Hepatocyte (in vitro differentiated cells): ENCODE measurements around the gene PLPP7. TPM values are rescaled to one million over a fixed set of nuclear protein-coding genes. Genes with fewer than 3 reads are reported as not detected.
"Not testable (repeated sequence)": the region's sequence is repeated elsewhere in the genome, so short reads cannot be mapped to it uniquely, and the experiment has no call there.

Experiments used
- DNase-seq: peaks from one replicate; pipeline ENCODE4 v3.0.0-alpha.2; 2016; ENCODE audit warnings: low spot score
- H2AFZ ChIP-seq: fragments of 200-600 bp; sonication (generic); 2 replicates; pipeline ENCODE4 v1.6.0; 2016; ENCODE audit warnings: antibody characterized with exemption, mild to moderate bottlenecking
- H3K27ac ChIP-seq: fragments of 200-600 bp; sonication (generic); 2 replicates; pipeline ENCODE4 v1.5.1; 2016; ENCODE audit warnings: mild to moderate bottlenecking
- H3K27me3 ChIP-seq: fragments of 200-600 bp; sonication (generic); 2 replicates; pipeline ENCODE4 v1.6.1; 2016
- H3K36me3 ChIP-seq: fragments of 200-600 bp; sonication (generic); replicated peaks from 2 replicates; pipeline ENCODE4 v1.5.1; 2016; ENCODE audit warnings: low read depth; ENCODE audit not compliant: insufficient read depth
- H3K4me1 ChIP-seq: fragments of 200-600 bp; sonication (generic); 2 replicates; pipeline ENCODE4 v1.5.1; 2016; ENCODE audit warnings: mild to moderate bottlenecking, moderate library complexity; ENCODE audit not compliant: insufficient read depth
- H3K4me2 ChIP-seq: fragments of 200-600 bp; sonication (generic); 2 replicates; pipeline ENCODE4 v1.6.0; 2016
- H3K4me3 ChIP-seq: fragments of 200-600 bp; sonication (generic); 2 replicates; pipeline ENCODE4 v1.5.1; 2016; ENCODE audit warnings: mild to moderate bottlenecking
- H3K79me2 ChIP-seq: fragments of 200-600 bp; sonication (generic); 2 replicates; pipeline ENCODE4 v1.6.0; 2017; ENCODE audit warnings: mild to moderate bottlenecking
- H3K9me2 ChIP-seq: fragments of 200-600 bp; sonication (generic); replicated peaks from 2 replicates; pipeline ENCODE4 v1.6.0; 2017; ENCODE audit warnings: mild to moderate bottlenecking; ENCODE audit not compliant: insufficient read depth
- H3K9me3 ChIP-seq: fragments of 200-600 bp; sonication (generic); 2 replicates; pipeline ENCODE4 v1.5.1; 2016; ENCODE audit warnings: low read depth, mild to moderate bottlenecking
- H4K20me1 ChIP-seq: fragments of 200-600 bp; sonication (generic); 2 replicates; pipeline ENCODE4 v1.6.0; 2016; ENCODE audit warnings: mild to moderate bottlenecking; ENCODE audit not compliant: insufficient read depth, poor library complexity, severe bottlenecking
- CTCF ChIP-seq: fragments of 200-600 bp; sonication (generic); IDR thresholded peaks from 2 replicates; pipeline ENCODE4 v1.5.1; 2016; ENCODE audit warnings: antibody characterized with exemption, mild to moderate bottlenecking; ENCODE audit not compliant: poor library complexity
- EZH2 ChIP-seq: fragments of 200-600 bp; sonication (generic); IDR thresholded peaks from 2 replicates; pipeline ENCODE4 v1.6.1; 2016; ENCODE audit warnings: antibody characterized with exemption, mild to moderate bottlenecking, borderline replicate concordance
- EZH2phosphoT487 ChIP-seq: fragments of 200-600 bp; sonication (generic); IDR thresholded peaks from one replicate; pipeline ENCODE4 v1.6.1; 2018; ENCODE audit warnings: antibody characterized with exemption, mild to moderate bottlenecking, low read depth, moderate library complexity; ENCODE audit not compliant: unreplicated experiment, severe bottlenecking
- WGBS: methylation state at CpG from one replicate; pipeline ENCODE4 v1.1.6; 2016; ENCODE audit warnings: low lambda C conversion rate; ENCODE audit errors: missing lambda C conversion rate; 5-methylcytosine and 5-hydroxymethylcytosine counted together
- polyA plus RNA-seq: library from polyadenylated mRNA; unstranded; fragments of >200 nt; fragmentation: Nextera tagmentation; extraction: Ambion mirVana; gene quantifications from 2 replicates; pipeline ENCODE4 v1.2.1, GENCODE V29; 2016
- total RNA-seq: library from RNA; depleted of rRNA; stranded (reverse); fragments of >200 nt; gene quantifications from 2 replicates; pipeline ENCODE4 v1.2.3, GENCODE V29; 2014

The PLPP7 gene
- total and polyA plus RNA-seq, 2 experiments from 2014 or later, result 0.20 to 0.46 TPM

DNA sequence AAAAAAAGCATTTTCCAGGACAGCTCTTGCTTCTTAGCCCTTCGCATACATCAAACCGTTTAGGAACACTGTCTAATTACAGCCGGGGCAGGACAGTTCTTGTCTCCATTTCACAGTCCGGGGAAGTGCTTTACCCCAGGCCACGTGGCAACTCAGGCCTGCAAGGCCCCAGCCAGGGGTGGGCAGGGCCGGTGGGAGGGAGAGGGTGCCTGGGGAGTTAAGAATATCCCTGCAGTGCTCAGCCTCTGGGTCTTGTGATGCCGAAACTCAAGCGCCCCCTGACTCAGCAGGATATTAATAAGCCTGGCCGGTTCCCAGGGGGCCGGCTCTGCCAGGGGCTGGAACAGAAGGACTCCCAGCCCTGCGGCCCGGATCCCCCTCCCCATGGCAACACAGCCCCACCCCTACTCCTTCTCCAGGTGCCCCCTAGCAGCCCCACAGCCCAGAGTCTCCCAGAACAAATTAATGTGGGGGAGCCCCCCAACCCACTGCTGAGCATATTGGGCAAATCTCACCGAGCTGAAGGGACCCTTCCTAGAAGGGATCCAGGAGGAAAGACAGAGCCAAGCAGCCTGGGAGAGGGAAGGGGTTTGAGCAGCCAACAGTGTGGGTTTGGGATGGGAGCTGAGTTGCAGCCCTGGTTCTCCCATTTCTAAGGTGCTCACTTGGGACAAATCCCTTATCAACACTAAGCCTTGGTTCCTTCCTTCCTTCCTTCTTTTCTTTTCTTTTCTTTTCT is 45.3 kb downstream of the PLPP7 start:
- no peaks in the 10 kb centered on the region for H3K9me3 ChIP-seq
- no peaks in the 10 kb centered on the region for H3K79me2 ChIP-seq
- no peaks in the 10 kb centered on the region for H3K9me2 ChIP-seq
- DNase-seq, result peak; percentile 46
- no peak overlapping the region for H3K27ac ChIP-seq
- no peak overlapping the region for H2AFZ ChIP-seq
- no peaks in the 10 kb centered on the region for H3K36me3 ChIP-seq
- no peak overlapping the region for H3K4me3 ChIP-seq
- no peaks in the 10 kb centered on the region for H3K27me3 ChIP-seq
- WGBS, result 33% methylated on average over 12 of the region's 13 CpGs
- TF ChIP-seq EZH2 (no peak), EZH2phosphoT487 (no peak), CTCF (no peak)
- H4K20me1 ChIP-seq, result no peaks in the 10 kb centered on the region
- peaks cover 5% of the 10 kb centered on the region for H3K4me1 ChIP-seq
- H3K4me2 ChIP-seq, result no peak overlapping the region

- DNase-seq, result no peak
- Histone ChIP-seq H3K9me3 (no peaks in the 10 kb centered on the region), H3K27me3 (no peaks in the 10 kb centered on the region), H3K79me2 (no peaks in the 10 kb centered on the region), H4K20me1 (no peaks in the 10 kb centered on the region), H3K27ac (no peak overlapping the region), H2AFZ (no peak overlapping the region), H3K4me1 (peaks cover 5% of the 10 kb centered on the region), H3K4me3 (no peak overlapping the region), H3K9me2 (no peaks in the 10 kb centered on the region), H3K4me2 (no peak overlapping the region), H3K36me3 (no peaks in the 10 kb centered on the region)
- WGBS, result 86% methylated on average over 4 of the region's 4 CpGs
- TF ChIP-seq EZH2phosphoT487 (no peak), CTCF (no peak), EZH2 (no peak)
These were observed 45.8 kb downstream of the PLPP7 start for GRCh38 chr9:131335368-131335755.

GRCh38 chr9:131337131-131337848 is 47.8 kb downstream of the PLPP7 start:
- no peak for TF ChIP-seq CTCF
- no peak for TF ChIP-seq EZH2
- no peak for TF ChIP-seq EZH2phosphoT487
- WGBS, result 91% methylated on average over 16 of the region's 16 CpGs
- no peak overlapping the region for H3K4me2 ChIP-seq
- no peak overlapping the region for H3K4me3 ChIP-seq
- H3K79me2 ChIP-seq, result no peaks in the 10 kb centered on the region
- DNase-seq, result no peak
- no peak overlapping the region for H3K27ac ChIP-seq
- H2AFZ ChIP-seq, result no peak overlapping the region
- H4K20me1 ChIP-seq, result no peaks in the 10 kb centered on the region
- no peaks in the 10 kb centered on the region for H3K27me3 ChIP-seq
- peaks cover 5% of the 10 kb centered on the region for H3K4me1 ChIP-seq
- no peaks in the 10 kb centered on the region for H3K36me3 ChIP-seq
- no peaks in the 10 kb centered on the region for H3K9me3 ChIP-seq
- no peaks in the 10 kb centered on the region for H3K9me2 ChIP-seq

- not testable (repeated sequence) for H3K27ac ChIP-seq, H2AFZ ChIP-seq, H4K20me1 ChIP-seq, H3K4me2 ChIP-seq, H3K9me2 ChIP-seq, H3K79me2 ChIP-seq, H3K27me3 ChIP-seq, H3K4me3 ChIP-seq, H3K36me3 ChIP-seq, DNase-seq, H3K4me1 ChIP-seq, H3K9me3 ChIP-seq
- WGBS, result 93% methylated on average over 5 of the region's 5 CpGs
These were observed 49.7 kb downstream of the PLPP7 start for GRCh38 chr9:131339212-131339611.

DNA sequence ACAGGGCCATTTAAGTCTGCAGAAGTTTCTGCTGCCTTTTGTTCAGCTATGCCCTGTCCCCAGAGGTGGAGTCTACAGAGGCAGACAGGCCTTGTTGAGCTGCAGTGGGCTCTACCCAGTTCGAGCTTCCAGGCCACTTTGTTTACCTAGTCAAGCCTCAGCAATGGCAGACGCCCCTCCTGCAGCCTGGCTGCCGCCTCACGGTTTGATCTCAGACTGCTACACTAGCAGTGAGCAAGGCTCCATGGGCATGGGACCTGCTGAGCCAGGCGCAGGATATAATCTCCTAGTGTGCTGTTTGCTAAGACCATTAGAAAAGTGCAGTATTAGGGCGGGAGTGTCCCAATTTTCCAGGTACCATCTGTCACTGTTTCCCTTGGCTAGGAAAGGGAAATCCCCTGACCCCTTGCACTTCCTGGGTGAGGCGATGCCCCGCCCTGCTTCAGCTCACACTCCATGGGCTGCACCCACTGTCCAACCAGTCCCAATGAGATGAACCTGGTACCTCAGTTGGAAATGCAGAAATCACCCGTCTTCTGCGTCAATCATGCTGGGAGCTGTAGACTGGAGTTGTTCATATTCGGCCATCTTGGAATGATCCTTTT is 55.5 kb downstream of the PLPP7 start:
- DNase-seq, H2AFZ ChIP-seq, H3K4me2 ChIP-seq, H3K27ac ChIP-seq, H3K36me3 ChIP-seq, H4K20me1 ChIP-seq, H3K4me3 ChIP-seq, H3K4me1 ChIP-seq, H3K9me3 ChIP-seq, H3K79me2 ChIP-seq, H3K9me2 ChIP-seq, H3K27me3 ChIP-seq: not testable (repeated sequence)
- WGBS, result 72% methylated on average over 11 of the region's 11 CpGs
